Measurements from ENCODE around the gene FEM1B. TPM values are rescaled to one million over a fixed set of nuclear protein-coding genes. Genes with fewer than 3 reads are reported as not detected.

FEM1B gene
- total and polyA plus RNA-seq, 7 donors: 11.4 to 64.2 (median 54.7) TPM

DNA sequence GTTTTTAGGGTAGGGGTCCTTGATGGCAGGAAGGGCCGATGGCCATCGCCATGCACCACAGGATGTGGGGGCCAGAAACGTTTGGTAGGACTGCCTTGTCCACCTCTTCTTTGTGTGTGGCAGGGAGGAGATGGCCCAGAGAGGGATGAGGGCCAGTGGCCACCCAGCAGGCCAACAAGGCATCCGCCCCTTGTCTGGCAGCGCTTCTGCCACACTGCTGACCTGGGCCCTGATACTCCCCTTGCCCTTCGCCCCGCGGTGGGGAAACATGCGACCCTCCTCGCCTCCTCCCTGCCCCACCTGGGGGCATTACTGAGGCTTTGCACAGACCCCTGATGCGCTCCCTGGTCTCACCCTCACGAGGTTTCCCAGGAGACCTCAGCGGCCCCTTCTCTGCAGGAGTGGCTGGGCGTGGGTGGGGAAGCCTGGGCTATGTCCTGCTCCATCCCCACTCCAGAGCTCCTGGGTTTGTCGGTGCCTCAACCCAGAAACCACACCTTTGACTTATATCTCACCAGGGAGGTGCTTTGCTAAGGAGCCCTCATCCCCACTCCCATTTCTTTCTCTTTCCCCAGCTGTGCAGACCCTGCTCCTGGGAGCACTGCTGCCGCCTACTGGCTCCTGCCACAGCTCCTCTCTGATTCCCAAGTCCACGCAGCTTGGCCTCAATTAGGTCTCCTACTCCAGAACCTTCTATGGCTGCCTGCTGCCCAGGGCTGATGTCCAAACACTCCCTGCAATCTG, 38.7 kb downstream of the FEM1B start:
- H3K9me3 ChIP-seq: no peaks in the 10 kb centered on the region
- H3K27ac ChIP-seq: no peak overlapping the region
- H3K27me3 ChIP-seq: no peaks in the 10 kb centered on the region
- 70 to 79% methylated on average over 17 of the region's 17 CpGs for WGBS, 2 donors
- H3K4me1 ChIP-seq: no peaks in the 10 kb centered on the region
- DNase-seq: peak; percentile 58
- H3K4me3 ChIP-seq: no peak overlapping the region
- no peaks in the 10 kb centered on the region for H3K36me3 ChIP-seq
- TF ChIP-seq, protein P1, sequence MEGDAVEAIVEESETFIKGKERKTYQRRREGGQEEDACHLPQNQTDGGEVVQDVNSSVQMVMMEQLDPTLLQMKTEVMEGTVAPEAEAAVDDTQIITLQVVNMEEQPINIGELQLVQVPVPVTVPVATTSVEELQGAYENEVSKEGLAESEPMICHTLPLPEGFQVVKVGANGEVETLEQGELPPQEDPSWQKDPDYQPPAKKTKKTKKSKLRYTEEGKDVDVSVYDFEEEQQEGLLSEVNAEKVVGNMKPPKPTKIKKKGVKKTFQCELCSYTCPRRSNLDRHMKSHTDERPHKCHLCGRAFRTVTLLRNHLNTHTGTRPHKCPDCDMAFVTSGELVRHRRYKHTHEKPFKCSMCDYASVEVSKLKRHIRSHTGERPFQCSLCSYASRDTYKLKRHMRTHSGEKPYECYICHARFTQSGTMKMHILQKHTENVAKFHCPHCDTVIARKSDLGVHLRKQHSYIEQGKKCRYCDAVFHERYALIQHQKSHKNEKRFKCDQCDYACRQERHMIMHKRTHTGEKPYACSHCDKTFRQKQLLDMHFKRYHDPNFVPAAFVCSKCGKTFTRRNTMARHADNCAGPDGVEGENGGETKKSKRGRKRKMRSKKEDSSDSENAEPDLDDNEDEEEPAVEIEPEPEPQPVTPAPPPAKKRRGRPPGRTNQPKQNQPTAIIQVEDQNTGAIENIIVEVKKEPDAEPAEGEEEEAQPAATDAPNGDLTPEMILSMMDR (IDR thresholded peaks at IDR 0.05): no peak
- TF ChIP-seq POLR2AphosphoS5 (IDR thresholded peaks at IDR 0.05): no peak
- intact Hi-C loops (cut with DNase I): no loop called here

DNA sequence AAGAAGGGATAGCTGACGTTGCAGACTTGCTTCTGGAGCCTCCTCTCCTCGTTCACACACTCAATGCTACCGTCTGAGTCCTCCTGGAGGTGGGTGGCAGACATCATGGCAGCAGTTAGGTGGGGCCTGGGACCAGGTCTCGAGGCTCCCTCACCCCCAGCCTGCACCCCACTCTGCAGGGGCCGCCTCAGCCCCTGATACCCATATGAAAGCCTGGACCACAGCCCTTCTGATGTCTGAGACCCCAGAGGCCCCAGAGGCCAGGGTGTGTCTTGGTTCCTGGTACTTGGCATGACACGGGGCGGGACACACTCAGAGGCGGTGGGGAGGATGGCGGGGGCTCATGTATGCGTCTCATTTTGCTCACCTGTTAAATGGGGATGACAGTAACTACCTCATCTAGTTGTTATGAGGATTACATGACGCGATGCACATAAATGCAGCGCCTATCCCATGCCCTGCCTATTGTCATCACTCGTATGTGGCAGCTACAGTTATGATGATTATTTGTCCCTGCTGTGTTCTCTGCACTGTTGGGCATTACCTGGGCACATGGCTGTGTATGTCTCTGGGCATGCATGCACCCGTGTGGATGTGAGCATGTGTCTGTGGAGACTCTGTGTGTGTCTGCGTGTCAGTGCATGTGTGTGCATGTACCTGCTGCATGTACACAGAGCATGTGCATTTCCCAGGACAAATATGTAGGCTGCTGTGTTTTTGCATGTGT, 39.9 kb downstream of the FEM1B start:
- intact Hi-C loops (cut with DNase I): no loop called here
- TF ChIP-seq POLR2A (IDR thresholded peaks at IDR 0.05): no peak
- no peak for TF ChIP-seq EP300 (IDR thresholded peaks at IDR 0.05)
- no peak for TF ChIP-seq POLR2AphosphoS5 (IDR thresholded peaks at IDR 0.05)
- TF ChIP-seq, protein P1 (IDR thresholded peaks at IDR 0.05): no peak
- 78 to 89% methylated on average over 16 of the region's 16 CpGs for WGBS, 2 donors
- DNase-seq: peak; percentile 58
- Histone ChIP-seq H3K4me1 (no peaks in the 10 kb centered on the region), H3K27me3 (no peaks in the 10 kb centered on the region), H3K27ac (no peak overlapping the region), H3K9me3 (no peaks in the 10 kb centered on the region), H3K4me3 (no peak overlapping the region), H3K36me3 (no peaks in the 10 kb centered on the region)

DNA sequence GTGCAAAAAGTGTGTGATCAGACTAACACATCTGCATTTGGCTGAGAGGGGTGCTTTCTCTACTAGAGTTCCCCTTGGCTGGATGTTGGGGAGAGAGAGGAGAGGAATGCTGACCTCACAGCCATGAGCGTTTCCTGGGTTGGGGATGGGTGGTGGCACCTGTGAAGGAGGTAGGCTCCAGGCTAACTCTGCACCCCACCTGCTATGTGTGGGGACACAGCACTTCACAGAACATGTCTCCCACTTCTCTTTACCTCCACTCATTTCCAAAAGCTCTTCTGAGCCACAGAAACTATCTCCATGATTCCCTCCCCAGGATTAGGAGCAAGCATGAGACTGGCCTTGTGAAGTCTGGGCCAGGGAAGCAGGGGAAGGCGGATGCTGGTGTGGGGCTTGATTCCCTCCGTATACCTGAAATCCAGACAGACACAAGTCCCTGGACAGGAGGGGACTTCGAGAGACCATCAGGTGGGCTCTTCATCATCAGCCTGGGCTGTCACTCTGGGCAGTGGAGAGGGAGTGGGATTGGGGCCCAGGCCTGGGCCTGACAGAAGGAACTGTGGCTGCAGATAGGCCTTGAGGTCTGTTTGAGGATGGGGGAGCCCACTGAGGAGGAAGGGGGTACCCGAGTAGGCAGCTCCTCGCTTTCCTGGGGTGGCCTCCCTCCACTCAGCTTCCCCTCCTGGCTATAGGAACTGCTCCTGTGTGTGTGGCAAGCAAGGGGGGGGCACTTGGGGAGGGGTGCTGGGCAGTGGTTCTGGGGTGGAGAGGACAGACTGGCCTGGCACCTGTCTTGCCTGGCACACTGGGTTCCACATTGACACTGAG, 40.7 kb downstream of the FEM1B start:
- DNase-seq: no peak
- intact Hi-C loops (cut with DNase I): no loop called here
- H3K36me3 ChIP-seq: no peaks in the 10 kb centered on the region

More for the DNA sequence above, 40.7 kb downstream of the FEM1B start:
- Histone ChIP-seq H3K9me3 (no peaks in the 10 kb centered on the region), H3K4me1 (no peaks in the 10 kb centered on the region), H3K4me3 (no peak overlapping the region), H3K27me3 (no peaks in the 10 kb centered on the region), H3K27ac (no peak overlapping the region)
- 84 to 87% methylated on average over 6 of the region's 6 CpGs for WGBS, 2 donors
- no peak for TF ChIP-seq POLR2AphosphoS5 (IDR thresholded peaks at IDR 0.05)
- TF ChIP-seq, protein P1 (IDR thresholded peaks at IDR 0.05): no peak
- TF ChIP-seq POLR2A (IDR thresholded peaks at IDR 0.05): no peak
- TF ChIP-seq EP300 (IDR thresholded peaks at IDR 0.05): no peak

Measured in sigmoid colon (tissue), 7 donors.